Prostate gland (tissue), 2 donors: ENCODE data around the gene RPS6KA3. TPM values are rescaled to one million over a fixed set of nuclear protein-coding genes. Genes with fewer than 3 reads are reported as not detected.

Experiments used
- DNase-seq: peaks from one replicate; pipeline ENCODE4 v3.0.0-alpha.2; 2019; ENCODE audit warnings: low spot score
- H3K27ac ChIP-seq, 2 donors: fragments of 200-600 bp; sonication (generic); 2 replicates each; pipeline ENCODE4 v1.5.1; 2017 to 2019
- H3K27me3 ChIP-seq: fragments of 200-600 bp; sonication (generic); replicated peaks from 2 replicates; pipeline ENCODE4 v1.5.1; 2019; ENCODE audit not compliant: insufficient read depth
- H3K36me3 ChIP-seq, 2 donors: fragments of 200-600 bp; sonication (generic); 1 replicate in 1 of 2; 2 replicates in 1 of 2; pipeline versions ENCODE4 v1.5.1 to v1.8.1; 2017 to 2019
- H3K4me1 ChIP-seq: fragments of 200-600 bp; sonication (generic); replicated peaks from 2 replicates; pipeline ENCODE4 v1.5.1; 2019
- H3K4me3 ChIP-seq, 2 donors: fragments of 200-600 bp; sonication (generic); 2 replicates each; pipeline ENCODE4 v1.5.1; 2017 to 2019
- H3K9me3 ChIP-seq: fragments of 200-600 bp; sonication (generic); 2 replicates; pipeline ENCODE4 v1.5.1; 2017
- CTCF ChIP-seq, 4 experiments: fragments of 200-600 bp in 2 of 4; fragments of 450-650 bp in 2 of 4; sonication (generic) in 2 of 4; IDR thresholded peaks; 1 replicate in 3 of 4; 2 replicates in 1 of 4; pipeline ENCODE4 v1.5.1; 2016 to 2019; ENCODE audit warnings: antibody characterized with exemption in 4 of 4, mild to moderate bottlenecking in 2 of 4, moderate library complexity in 2 of 4
- POLR2A ChIP-seq: fragments of 450-650 bp; IDR thresholded peaks from one replicate; pipeline ENCODE4 v1.6.1; 2016; ENCODE audit warnings: antibody characterized with exemption, mild to moderate bottlenecking
- POLR2AphosphoS5 ChIP-seq: sonication (generic); formaldehyde crosslinking; IDR thresholded peaks from one replicate; pipeline ENCODE4 v1.6.1; 2017; ENCODE audit warnings: antibody characterized with exemption
- WGBS: methylation state at CpG from one replicate; pipeline ENCODE4 v1.1.5; 2018; 5-methylcytosine and 5-hydroxymethylcytosine counted together
- intact Hi-C: fragments of 100-400 bp; cut with DNase I; formaldehyde crosslinking; loops from one replicate; pipeline ENCODE4 v1.14.2; 2022
- small RNA-seq, 2 donors: library from RNA; depleted of rRNA; stranded (forward); fragments of <200 nt; gene quantifications; one replicate each; pipeline ENCODE3, GENCODE V24; 2016
- total RNA-seq, 2 donors: library from RNA; depleted of rRNA; stranded (reverse); fragments of >200 nt; gene quantifications; one replicate each; pipeline ENCODE4 v1.1.0, GENCODE V29; 2016

The RPS6KA3 gene
- total RNA-seq, 2 donors from 2014 or later = 19.8 to 52.8 TPM

- 93% methylated on average over 13 of the region's 14 CpGs for WGBS
Observed at GRCh38 chrX:20112022-20112774, 154.5 kb downstream of the RPS6KA3 start.

GRCh38 chrX:20111271-20111670 is 155.4 kb downstream of the RPS6KA3 start:
- Histone ChIP-seq H3K27ac (no peak overlapping the region), H3K9me3 (no peaks in the 10 kb centered on the region), H3K36me3 (no peaks in the 10 kb centered on the region), H3K27me3 (no peaks in the 10 kb centered on the region), H3K4me3 (no peak overlapping the region), H3K4me1 (no peaks in the 10 kb centered on the region)
- no peak for TF ChIP-seq POLR2AphosphoS5
- TF ChIP-seq POLR2A = no peak
- TF ChIP-seq CTCF (IDR thresholded peaks at IDR 0.05) = no peak
- intact Hi-C loops = no loop called here
- WGBS = 99% methylated on average over 10 of the region's 10 CpGs
- DNase-seq = no peak

More at GRCh38 chrX:20112022-20112774, 154.5 kb downstream of the RPS6KA3 start:
- Histone ChIP-seq H3K27ac (no peak overlapping the region), H3K4me1 (no peaks in the 10 kb centered on the region), H3K4me3 (no peak overlapping the region), H3K27me3 (no peaks in the 10 kb centered on the region), H3K9me3 (no peaks in the 10 kb centered on the region), H3K36me3 (no peaks in the 10 kb centered on the region)
- intact Hi-C loops = no loop called here
- DNase-seq = no peak
- no peak for TF ChIP-seq CTCF (IDR thresholded peaks at IDR 0.05)
- TF ChIP-seq POLR2A = no peak
- no peak for TF ChIP-seq POLR2AphosphoS5

DNA sequence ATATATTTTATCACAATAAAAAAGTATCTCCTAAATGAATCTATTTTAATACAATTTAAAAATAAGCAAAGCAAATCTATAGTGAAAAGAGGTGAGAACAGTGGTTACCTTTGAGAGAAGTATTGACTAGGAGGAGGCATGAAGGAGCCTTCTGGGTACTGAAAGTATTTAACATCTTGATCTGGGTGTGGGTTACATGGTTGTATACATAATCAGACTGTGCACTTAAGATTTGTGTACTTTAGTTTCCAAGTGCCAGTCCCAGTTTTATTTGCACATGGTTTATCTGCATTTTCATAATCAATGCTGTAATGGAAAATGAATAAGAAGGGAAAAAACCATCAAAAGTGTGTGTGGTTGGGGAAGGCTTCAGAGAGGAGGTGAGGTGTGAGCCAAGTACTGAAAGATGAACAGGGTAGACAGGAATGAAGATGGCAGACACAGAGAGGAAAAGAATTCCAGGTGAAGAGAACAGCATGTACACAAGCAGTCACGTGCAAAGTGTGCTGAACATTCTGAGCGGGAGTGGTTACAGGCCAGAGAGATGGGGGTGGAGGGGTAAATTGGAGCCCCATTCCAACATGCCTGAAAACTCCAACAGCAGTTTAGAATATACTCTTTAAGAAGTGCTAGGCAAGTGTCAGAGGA is 164.7 kb downstream of the RPS6KA3 start:
- intact Hi-C loops = no loop called here
- Histone ChIP-seq H3K9me3 (no peaks in the 10 kb centered on the region), H3K27ac (no peak overlapping the region), H3K4me1 (no peaks in the 10 kb centered on the region), H3K36me3 (no peaks in the 10 kb centered on the region), H3K4me3 (no peak overlapping the region), H3K27me3 (no peaks in the 10 kb centered on the region)
- TF ChIP-seq CTCF (IDR thresholded peaks at IDR 0.05) = no peak
- TF ChIP-seq POLR2AphosphoS5 = no peak
- TF ChIP-seq POLR2A = no peak
- 73% methylated on average over 2 of the region's 2 CpGs for WGBS
- no peak for DNase-seq

Small RNA genes within 50 kb of the gene (small RNA-seq; reads per million reads assigned to genes)
- 30.1 to 41.1 reads per million in 2 donors for gene RF00493
- 0 reads per million in 2 donors for gene RF00494

Other genes with a start within 250 kb of the RPS6KA3 start
- gene MAP7D2, start 150.0 kb downstream of the RPS6KA3 start, total RNA-seq = 1 to 10 TPM; 1.3 to 9.9 TPM
- 10 to 100 TPM; 28.0 to 51.3 TPM for gene EIF1AX, start 125.1 kb downstream of the RPS6KA3 start, total RNA-seq